Body of pancreas (tissue), 4 donors: ENCODE data around the gene FBP2.
A peak's percentile ranks its signal among the peaks of the same experiment; 100 is the strongest.

Experiments
- CTCF ChIP-seq, 7 experiments: fragments of 450-650 bp in 4 of 7; fragments of 200-600 bp in 3 of 7; sonication (generic) in 3 of 7; IDR thresholded peaks; one replicate each; pipeline ENCODE4 v1.5.1; 2016 to 2019; ENCODE audit warnings: antibody characterized with exemption in 7 of 7
- POLR2A ChIP-seq, 3 donors: fragments of 450-650 bp; IDR thresholded peaks; one replicate each; pipeline ENCODE4 v1.6.1; 2016; ENCODE audit warnings: antibody characterized with exemption in 3 of 3, mild to moderate bottlenecking in 2 of 3

- peak; percentile 58 to 98 (median 95) for TF ChIP-seq CTCF (IDR thresholded peaks at IDR 0.05)
- TF ChIP-seq POLR2A (IDR thresholded peaks at IDR 0.05), result peak in 2 of 3 donors; percentile 63 to 75
Observed at GRCh38 chr9:94554439-94555331, 38.9 kb downstream of the FBP2 start, which contains the start of gene PCAT7.
